Measurements from ENCODE around the gene MRPL42.
"Not testable (repeated sequence)": the region's sequence is repeated elsewhere in the genome, so short reads cannot be mapped to it uniquely, and the experiment has no call there.

MRPL42 gene

DNA sequence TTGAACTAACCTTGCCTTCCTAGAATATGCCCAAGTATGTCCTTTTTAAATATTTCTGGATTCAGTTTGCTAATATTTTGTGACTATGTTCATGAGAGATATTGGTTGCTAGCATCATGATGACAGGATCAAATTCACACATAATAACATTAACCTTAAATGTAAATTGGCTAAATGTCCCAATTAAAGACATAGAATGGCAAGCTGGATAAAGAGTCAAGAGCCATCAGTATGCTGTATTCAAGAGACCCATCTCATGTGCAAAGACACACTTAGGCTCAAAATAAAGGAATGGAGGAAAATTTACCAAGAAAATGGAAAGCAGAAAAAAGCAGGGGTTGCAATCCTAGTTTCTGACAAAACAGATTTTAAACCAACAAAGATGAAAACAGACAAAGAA lies 90.6 kb downstream of the MRPL42 start:
- H3K4me1 Mint-ChIP-seq (ENCODE audit: low read depth); H3K4me3 Mint-ChIP-seq; H3K27ac Mint-ChIP-seq; intact Hi-C loops (cut with micrococcal nuclease); H3K27me3 Mint-ChIP-seq; H3K36me3 Mint-ChIP-seq (ENCODE audit: low read depth): not testable (repeated sequence)
- peaks cover 27% of the 10 kb centered on the region for H3K9me3 Mint-ChIP-seq

DNA sequence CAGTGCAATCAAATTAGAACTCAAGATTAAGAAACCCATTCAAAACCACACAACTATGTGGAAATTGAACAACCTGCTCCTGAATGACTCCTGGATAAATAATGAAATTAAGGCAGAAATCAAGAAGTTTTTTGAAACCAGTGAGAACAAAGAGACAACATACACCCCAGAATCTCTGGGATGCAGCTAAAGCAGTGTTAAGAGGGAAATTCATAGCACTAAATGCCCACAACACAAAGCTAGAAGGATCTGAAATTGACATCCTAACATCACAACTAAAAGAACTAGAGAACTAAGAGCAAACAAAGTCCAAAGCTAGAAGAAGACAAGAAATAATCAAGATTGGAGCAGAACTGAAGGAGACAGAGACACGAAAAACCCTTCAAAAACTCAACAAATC lies 91.4 kb downstream of the MRPL42 start:
- H3K27ac Mint-ChIP-seq; intact Hi-C loops (cut with micrococcal nuclease); H3K4me3 Mint-ChIP-seq; H3K36me3 Mint-ChIP-seq (ENCODE audit: low read depth); H3K4me1 Mint-ChIP-seq (ENCODE audit: low read depth); H3K27me3 Mint-ChIP-seq: not testable (repeated sequence)
- H3K9me3 Mint-ChIP-seq: peaks cover 27% of the 10 kb centered on the region

DNA sequence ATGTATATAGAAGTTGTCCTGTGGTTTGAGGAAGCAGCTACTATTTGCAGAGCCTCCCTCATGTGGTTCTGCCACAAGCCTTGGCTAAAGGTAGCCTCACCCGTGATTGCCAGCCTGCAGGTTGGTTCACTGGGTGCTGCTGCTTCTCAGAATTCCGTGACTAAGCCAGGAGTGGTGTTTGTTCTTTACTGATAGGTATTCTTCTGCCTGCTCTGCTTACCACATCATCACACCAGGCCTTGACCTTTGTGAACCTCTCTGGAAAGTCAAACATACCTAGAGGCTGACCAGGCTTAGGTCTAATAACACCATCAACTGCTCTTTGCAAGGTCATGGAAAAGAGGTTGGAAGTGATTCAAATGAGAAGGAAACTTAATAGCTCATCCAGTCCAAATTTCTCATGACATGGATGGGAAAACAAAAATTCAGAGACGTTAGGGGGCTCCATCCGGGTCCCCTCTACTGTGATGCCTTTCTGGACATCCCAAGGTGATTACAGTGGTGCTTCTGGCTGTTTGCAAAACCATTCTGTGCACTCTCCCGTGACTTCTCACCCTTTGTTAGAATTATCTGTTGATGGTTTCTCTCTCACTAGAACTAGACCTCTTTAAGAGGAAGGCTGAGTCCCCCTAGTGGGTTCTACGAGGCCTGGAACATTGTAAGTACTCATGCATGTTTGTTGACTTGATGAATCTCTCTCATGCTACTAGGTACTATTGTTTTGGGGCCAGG lies 96.7 kb downstream of the MRPL42 start:
- H3K27me3 Mint-ChIP-seq: peaks cover 36% of the 10 kb centered on the region
- intact Hi-C loops (cut with micrococcal nuclease): loop anchor here (10.0 kb wide), 1 partner anchor 511 kb away; no protein-coding TSS in a partner anchor
- H3K9me3 Mint-ChIP-seq: peaks cover 12% of the 10 kb centered on the region
- peaks cover 7% of the 10 kb centered on the region for H3K4me1 Mint-ChIP-seq (ENCODE audit: low read depth)
- H3K27ac Mint-ChIP-seq: no peak overlapping the region
- H3K36me3 Mint-ChIP-seq (ENCODE audit: low read depth): peaks cover under 1% of the 10 kb centered on the region
- no peak overlapping the region for H3K4me3 Mint-ChIP-seq

DNA sequence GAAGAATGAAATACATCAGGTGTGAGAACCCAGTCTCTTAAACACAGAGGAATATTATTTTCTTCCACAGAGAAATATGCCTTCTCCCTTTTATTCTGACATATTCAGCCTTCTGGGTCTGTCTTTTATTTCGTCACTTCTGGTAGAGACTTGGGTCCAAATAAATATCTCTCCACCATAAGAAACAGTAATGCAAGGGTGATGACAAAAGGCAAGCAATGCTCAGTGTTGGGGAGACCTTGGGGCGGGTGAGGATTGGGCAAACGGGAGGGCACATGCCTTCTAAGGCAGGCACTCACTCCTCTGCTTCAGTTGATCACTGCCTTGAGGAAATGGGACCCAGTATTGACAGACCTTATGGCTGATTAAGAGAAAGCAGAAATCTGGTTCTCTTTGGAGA lies 98.4 kb downstream of the MRPL42 start:
- peaks cover 7% of the 10 kb centered on the region for H3K4me1 Mint-ChIP-seq (ENCODE audit: low read depth)
- H3K36me3 Mint-ChIP-seq (ENCODE audit: low read depth): peaks cover 9% of the 10 kb centered on the region
- H3K27ac Mint-ChIP-seq: no peak overlapping the region
- peaks cover 3% of the 10 kb centered on the region for H3K9me3 Mint-ChIP-seq
- intact Hi-C loops (cut with micrococcal nuclease): loop anchor here (10.0 kb wide), 1 partner anchor 509 kb away; no protein-coding TSS in a partner anchor
- no peak overlapping the region for H3K4me3 Mint-ChIP-seq
- peaks cover 38% of the 10 kb centered on the region for H3K27me3 Mint-ChIP-seq

All from dendritic cell treated with granulocyte-macrophage colony-stimulating factor and Interleukin-4, amounts not matched to agents 40 ng/mL and 50 ng/mL, for 4 days (primary cell).